Mesenchymal stem cell (in vitro differentiated cells and primary cell): ENCODE results near the gene SIKE1.

Experiments
- DNase-seq: peaks from one replicate; pipeline ENCODE4 v3.0.0-alpha.2; 2013
- H2AFZ ChIP-seq: one replicate; pipeline ENCODE4 v1.6.1; 2013; ENCODE audit warnings: low read depth, mild to moderate bottlenecking, control low read depth, inconsistent platforms, low read length, moderate library complexity
- H2AK5ac ChIP-seq: 2 replicates; pipeline ENCODE4 v1.6.1; 2013; ENCODE audit warnings: low read length, moderate library complexity, mild to moderate bottlenecking, inconsistent platforms; ENCODE audit not compliant: severe bottlenecking
- H2BK120ac ChIP-seq: one replicate; pipeline ENCODE4 v1.6.1; 2013; ENCODE audit warnings: low read depth, mild to moderate bottlenecking, inconsistent platforms, low read length, moderate library complexity
- H2BK12ac ChIP-seq, 2 experiments: one replicate each; pipeline ENCODE4 v1.6.1; 2013; ENCODE audit warnings: inconsistent platforms in 2 of 2, low read length in 2 of 2, mild to moderate bottlenecking in 2 of 2, moderate library complexity in 2 of 2, control low read depth in 1 of 2
- H2BK15ac ChIP-seq: one replicate; pipeline ENCODE4 v1.6.1; 2013; ENCODE audit warnings: mild to moderate bottlenecking, low read depth, inconsistent platforms; ENCODE audit not compliant: poor library complexity, severe bottlenecking
- H2BK5ac ChIP-seq: 2 replicates; pipeline ENCODE4 v1.6.1; 2013; ENCODE audit warnings: low read depth, mild to moderate bottlenecking, low read length, control low read depth, inconsistent platforms; ENCODE audit not compliant: poor library complexity, severe bottlenecking
- H3K14ac ChIP-seq, 2 experiments: one replicate each; pipeline ENCODE4 v1.6.1; 2013; ENCODE audit warnings: inconsistent platforms in 2 of 2, low read length in 2 of 2, control low read depth in 1 of 2, mild to moderate bottlenecking in 1 of 2, moderate library complexity in 1 of 2
- H3K18ac ChIP-seq, 2 experiments: one replicate each; pipeline ENCODE4 v1.6.1; 2013; ENCODE audit warnings: inconsistent platforms in 2 of 2, low read length in 2 of 2, control low read depth in 1 of 2, low read depth in 1 of 2, mild to moderate bottlenecking in 1 of 2
- H3K23ac ChIP-seq, 2 experiments: one replicate each; pipeline ENCODE4 v1.6.1; 2013; ENCODE audit warnings: inconsistent platforms in 2 of 2, low read length in 2 of 2, mild to moderate bottlenecking in 2 of 2, moderate library complexity in 2 of 2, control low read depth in 1 of 2
- H3K27ac ChIP-seq: 2 replicates; pipeline ENCODE4 v1.5.1; 2013; ENCODE audit warnings: mild to moderate bottlenecking, moderate library complexity, low read length, control low read depth, inconsistent platforms; ENCODE audit not compliant: poor library complexity, severe bottlenecking
- H3K27me3 ChIP-seq, 2 experiments: 2 replicates each; pipeline versions ENCODE4 v1.6.1 to v1.7.0; 2013; ENCODE audit warnings: low read length in 2 of 2, mild to moderate bottlenecking in 2 of 2, moderate library complexity in 2 of 2, control low read depth in 1 of 2, inconsistent platforms in 1 of 2; ENCODE audit not compliant: control insufficient read depth in 1 of 2, insufficient read depth in 1 of 2
- H3K36me3 ChIP-seq, 2 experiments: 2 replicates each; pipeline versions ENCODE4 v1.6.1 to v1.7.0; 2013; ENCODE audit warnings: low read length in 2 of 2, control low read depth in 1 of 2, inconsistent platforms in 1 of 2, low read depth in 1 of 2, mild to moderate bottlenecking in 1 of 2; ENCODE audit not compliant: insufficient read depth in 2 of 2, control insufficient read depth in 1 of 2
- H3K4ac ChIP-seq, 2 experiments: one replicate each; pipeline ENCODE4 v1.6.1; 2013; ENCODE audit warnings: inconsistent platforms in 2 of 2, low read length in 2 of 2, mild to moderate bottlenecking in 2 of 2, moderate library complexity in 2 of 2, control low read depth in 1 of 2, low read depth in 1 of 2
- H3K4me1 ChIP-seq: 2 replicates; pipeline ENCODE4 v1.6.1; 2013; ENCODE audit warnings: low read depth, low read length, control low read depth; ENCODE audit not compliant: control insufficient read depth, insufficient read depth
- H3K4me2 ChIP-seq: 2 replicates; pipeline ENCODE4 v1.6.1; 2013; ENCODE audit warnings: low read length, mild to moderate bottlenecking, inconsistent platforms; ENCODE audit not compliant: poor library complexity, severe bottlenecking
- H3K4me3 ChIP-seq, 2 experiments: 2 replicates each; pipeline versions ENCODE4 v1.5.1 to v1.7.0; 2013; ENCODE audit warnings: low read length in 2 of 2, mild to moderate bottlenecking in 2 of 2, control low read depth in 1 of 2, low read depth in 1 of 2; ENCODE audit not compliant: insufficient read depth in 1 of 2
- H3K79me1 ChIP-seq: replicated peaks from 2 replicates; pipeline ENCODE4 v1.6.1; 2013; ENCODE audit warnings: mild to moderate bottlenecking, control low read depth, low read length, inconsistent platforms; ENCODE audit not compliant: poor library complexity, severe bottlenecking
- H3K9ac ChIP-seq: 2 replicates; pipeline ENCODE4 v1.7.0; 2013; ENCODE audit warnings: mild to moderate bottlenecking, low read length, moderate library complexity
- H3K9me3 ChIP-seq: 2 replicates; pipeline ENCODE4 v1.7.0; 2013; ENCODE audit warnings: mild to moderate bottlenecking, low read length; ENCODE audit not compliant: control insufficient read depth
- H4K8ac ChIP-seq: one replicate; pipeline ENCODE4 v1.6.1; 2013; ENCODE audit warnings: inconsistent platforms, mild to moderate bottlenecking, low read length, moderate library complexity
- H4K91ac ChIP-seq: one replicate; pipeline ENCODE4 v1.6.1; 2013; ENCODE audit warnings: mild to moderate bottlenecking, low read length, inconsistent platforms
- WGBS: methylation state at CpG from one replicate; pipeline ENCODE4 v1.1.7; 2013; ENCODE audit warnings: mixed read lengths; 5-methylcytosine and 5-hydroxymethylcytosine counted together

Gene SIKE1

GRCh38 chr1:114729782-114730181 lies 50.7 kb downstream of the SIKE1 start:
- no peak overlapping the region for H3K4me3 ChIP-seq
- no CpG with 5 or more reads among the region's 1 CpG for WGBS

GRCh38 chr1:114728553-114728952 lies 51.9 kb downstream of the SIKE1 start:
- Histone ChIP-seq H4K8ac (no peak overlapping the region), H2AK5ac (no peak overlapping the region), H3K27ac (no peak overlapping the region), H3K4ac (no peak overlapping the region), H3K9me3 (no peaks in the 10 kb centered on the region), H2BK5ac (no peak overlapping the region), H3K18ac (no peak overlapping the region), H3K4me3 (no peak overlapping the region), H2BK12ac (no peak overlapping the region), H2AFZ (no peak overlapping the region), H3K23ac (no peak overlapping the region), H3K9ac (no peak overlapping the region), H3K36me3 (peaks cover 20 to 99% of the 10 kb centered on the region in 2 experiments), H2BK15ac (no peak overlapping the region), H3K14ac (no peak overlapping the region), H4K91ac (no peak overlapping the region), H3K4me1 (no peaks in the 10 kb centered on the region), H3K27me3 (no peaks in the 10 kb centered on the region), H3K79me1 (peaks cover 16% of the 10 kb centered on the region), H3K4me2 (no peak overlapping the region), H2BK120ac (no peak overlapping the region)
- no peak for DNase-seq
- no CpG with 5 or more reads among the region's 2 CpGs for WGBS

More at GRCh38 chr1:114729782-114730181, 50.7 kb downstream of the SIKE1 start:
- no peak overlapping the region for H2BK5ac ChIP-seq
- no peak overlapping the region for H3K14ac ChIP-seq
- no peak overlapping the region for H4K8ac ChIP-seq
- H3K27me3 ChIP-seq = no peaks in the 10 kb centered on the region
- no peaks in the 10 kb centered on the region for H3K4me1 ChIP-seq
- no peak overlapping the region for H3K9ac ChIP-seq
- H2AFZ ChIP-seq = no peak overlapping the region
- H2AK5ac ChIP-seq = no peak overlapping the region
- H3K23ac ChIP-seq = no peak overlapping the region
- H3K79me1 ChIP-seq = peaks cover 13% of the 10 kb centered on the region
- no peak overlapping the region for H3K4me2 ChIP-seq
- no peak overlapping the region for H4K91ac ChIP-seq
- no peak overlapping the region for H3K18ac ChIP-seq
- H2BK12ac ChIP-seq = no peak overlapping the region
- no peak overlapping the region for H3K4ac ChIP-seq
- no peak overlapping the region for H2BK120ac ChIP-seq
- H3K9me3 ChIP-seq = no peaks in the 10 kb centered on the region
- no peak for DNase-seq
- H2BK15ac ChIP-seq = no peak overlapping the region
- no peak overlapping the region for H3K27ac ChIP-seq
- H3K36me3 ChIP-seq = peaks cover 17 to 99% of the 10 kb centered on the region in 2 experiments

- H2BK15ac ChIP-seq = no peak overlapping the region
- H2BK12ac ChIP-seq = no peak overlapping the region
- H4K91ac ChIP-seq = no peak overlapping the region
- no peak overlapping the region for H2AK5ac ChIP-seq
- no peak overlapping the region for H3K14ac ChIP-seq
- H3K23ac ChIP-seq = no peak overlapping the region
- H2AFZ ChIP-seq = no peak overlapping the region
- peak; percentile 12 for DNase-seq
- no peaks in the 10 kb centered on the region for H3K9me3 ChIP-seq
- H3K9ac ChIP-seq = no peak overlapping the region
- H3K27me3 ChIP-seq = no peaks in the 10 kb centered on the region
- peaks cover 19 to 99% of the 10 kb centered on the region in 2 experiments for H3K36me3 ChIP-seq
- no peak overlapping the region for H3K18ac ChIP-seq
- peaks cover 1% of the 10 kb centered on the region for H3K4me1 ChIP-seq
- H4K8ac ChIP-seq = no peak overlapping the region
- H2BK5ac ChIP-seq = no peak overlapping the region
- H3K4me3 ChIP-seq = no peak overlapping the region
- peaks cover 8% of the 10 kb centered on the region for H3K79me1 ChIP-seq
- no peak overlapping the region for H3K27ac ChIP-seq
- no peak overlapping the region for H3K4ac ChIP-seq
- 86% methylated on average over 1 of the region's 1 CpG for WGBS
- H3K4me2 ChIP-seq = no peak overlapping the region
- no peak overlapping the region for H2BK120ac ChIP-seq
Observed at GRCh38 chr1:114725230-114725629, 55.3 kb downstream of the SIKE1 start.

GRCh38 chr1:114723915-114724314 lies 56.6 kb downstream of the SIKE1 start:
- no peak overlapping the region for H2BK15ac ChIP-seq
- no peaks in the 10 kb centered on the region for H3K9me3 ChIP-seq
- no peak overlapping the region for H2AK5ac ChIP-seq
- H2BK12ac ChIP-seq = no peak overlapping the region
- H3K14ac ChIP-seq = no peak overlapping the region
- no peak overlapping the region for H3K4ac ChIP-seq
- no peak overlapping the region for H3K23ac ChIP-seq
- DNase-seq = no peak
- no peak overlapping the region for H2BK5ac ChIP-seq
- peaks cover 3% of the 10 kb centered on the region for H3K4me1 ChIP-seq
- H3K4me2 ChIP-seq = no peak overlapping the region
- H3K36me3 ChIP-seq = peaks cover 22 to 100% of the 10 kb centered on the region in 2 experiments
- no peak overlapping the region for H2AFZ ChIP-seq
- peaks cover 12% of the 10 kb centered on the region for H3K79me1 ChIP-seq
- no peak overlapping the region for H3K18ac ChIP-seq
- 100% methylated on average over 1 of the region's 1 CpG for WGBS
- no peak overlapping the region for H3K27ac ChIP-seq
- H4K91ac ChIP-seq = no peak overlapping the region
- no peak overlapping the region for H3K4me3 ChIP-seq
- no peaks in the 10 kb centered on the region for H3K27me3 ChIP-seq
- H2BK120ac ChIP-seq = no peak overlapping the region
- no peak overlapping the region for H4K8ac ChIP-seq
- H3K9ac ChIP-seq = peak overlapping the region; percentile 3
